Stimulated activated CD4-positive, alpha-beta T cell treated with anti-CD3 and anti-CD28 coated beads, TNF-alpha, amount 100 ng/mL, for 24 hours (primary cell): Measurements from ENCODE around the gene RER1.

Source experiments
- DNase-seq, 3 experiments: peaks; one replicate each; pipeline ENCODE4 v3.0.0-alpha.2; 2020; ENCODE audit warnings: low read depth in 3 of 3

The RER1 gene

GRCh38 chr1:2375923-2376260 is 15.7 kb upstream of the RER1 start:
- DNase-seq, result no peak

- no peak for DNase-seq
These were observed 15.3 kb upstream of the RER1 start for GRCh38 chr1:2376261-2376741.

GRCh38 chr1:2376931-2377672 is 14.5 kb upstream of the RER1 start:
- no peak for DNase-seq

GRCh38 chr1:2377751-2378440 is 13.7 kb upstream of the RER1 start:
- DNase-seq, result no peak

DNA sequence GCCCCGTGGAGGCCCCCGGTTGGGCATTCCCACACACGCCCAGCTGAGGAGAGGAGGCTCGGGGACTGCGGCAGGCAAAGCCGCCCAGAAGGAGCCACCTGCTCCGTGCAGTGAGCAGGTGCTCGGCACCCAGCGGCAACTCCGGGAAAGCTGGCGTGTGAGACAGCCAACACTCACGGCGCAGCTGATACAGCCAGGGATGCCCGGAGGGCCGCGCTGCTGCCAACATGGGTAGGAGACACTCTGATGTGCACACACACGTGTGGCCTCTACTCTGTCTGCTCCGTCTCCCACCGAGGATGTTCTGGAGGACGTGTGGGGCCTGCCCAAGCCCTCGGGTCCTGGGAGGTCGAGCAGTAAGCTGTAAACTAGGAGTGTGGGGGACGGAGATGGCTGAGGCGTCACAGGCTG is 13.2 kb upstream of the RER1 start:
- DNase-seq, result no peak

GRCh38 chr1:2378956-2379732 is 12.5 kb upstream of the RER1 start:
- no peak for DNase-seq

- no peak for DNase-seq
These were observed 11.8 kb upstream of the RER1 start for GRCh38 chr1:2379733-2380404.

DNA sequence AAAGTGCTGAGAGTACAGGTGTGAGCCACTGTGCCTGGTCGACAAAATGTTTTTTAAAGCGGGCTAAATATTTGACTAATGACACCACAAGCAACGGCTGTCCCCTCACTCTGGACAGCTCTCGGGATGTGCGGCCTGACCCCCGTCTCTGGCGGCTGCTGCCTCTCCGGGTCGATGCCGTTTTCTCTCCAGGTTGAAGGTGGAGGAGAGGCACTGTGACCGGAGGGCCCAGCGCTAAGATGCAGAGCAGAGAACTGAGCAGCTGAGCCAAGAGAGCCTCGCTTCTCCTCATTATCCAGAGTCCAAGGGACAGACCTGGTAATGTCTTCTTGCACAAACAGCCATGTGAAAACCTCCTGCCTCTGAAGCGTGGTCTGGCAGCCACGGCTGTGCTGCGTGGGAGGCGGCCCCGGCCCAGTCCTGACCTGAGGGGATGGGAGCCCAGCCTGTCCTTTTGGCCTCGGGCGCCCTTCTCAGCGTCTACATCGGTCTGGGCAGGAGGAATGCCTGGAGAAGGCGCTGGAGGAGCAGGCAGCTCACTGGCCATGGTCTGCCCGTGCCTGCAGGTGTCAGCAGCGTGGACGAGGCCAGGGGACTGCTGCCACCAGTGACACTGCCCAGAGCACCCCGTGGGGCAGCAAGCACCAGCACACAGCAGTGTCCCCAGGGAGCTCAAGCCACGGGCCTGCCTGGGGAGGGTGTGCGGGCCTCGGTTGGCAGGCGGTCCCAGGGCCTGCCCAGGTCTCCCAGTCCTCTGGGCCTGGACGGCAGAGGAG is 10.6 kb upstream of the RER1 start:
- DNase-seq, result no peak

- peak; percentile 51 to 73 (median 59) for DNase-seq
These were observed 9.7 kb upstream of the RER1 start for GRCh38 chr1:2381741-2382620.

GRCh38 chr1:2382621-2383361 is 8.8 kb upstream of the RER1 start:
- DNase-seq, result no peak

GRCh38 chr1:2383576-2383975 is 8.1 kb upstream of the RER1 start:
- no peak for DNase-seq

DNA sequence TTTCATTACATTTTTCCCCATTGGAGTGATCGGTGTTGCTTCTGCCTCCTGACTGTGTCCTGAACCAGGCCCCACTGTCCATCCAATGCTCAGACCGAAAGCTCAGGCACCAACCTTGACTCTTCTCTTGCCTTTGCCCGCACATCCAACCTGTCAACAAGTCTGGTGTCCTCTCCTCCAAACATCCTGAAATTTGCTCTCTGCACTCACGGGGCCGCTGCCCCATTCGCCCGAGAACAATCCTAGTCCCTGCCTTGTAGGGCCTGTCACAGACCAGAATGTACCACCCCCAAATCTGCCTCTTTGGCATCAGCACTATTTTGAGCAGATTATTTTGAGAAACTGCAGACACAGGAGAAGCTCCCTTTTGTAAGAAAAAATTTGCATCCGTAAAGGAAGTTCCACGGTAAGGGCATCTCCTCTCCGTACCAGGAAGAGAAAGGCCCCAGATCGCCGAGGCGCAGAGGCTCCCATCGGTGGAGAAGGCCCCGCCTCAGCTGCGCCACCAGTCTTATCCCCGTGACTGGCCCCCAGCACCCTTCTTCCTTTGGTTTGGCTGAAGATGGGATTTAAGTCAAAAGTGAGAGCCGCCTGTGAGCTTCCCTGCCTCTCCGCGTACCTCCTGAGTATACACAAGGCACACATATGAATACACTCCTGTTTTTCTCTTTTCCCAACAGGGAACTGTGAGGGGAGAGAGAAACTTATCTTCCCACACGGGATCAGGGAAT is 7.3 kb upstream of the RER1 start:
- DNase-seq, result no peak

DNA sequence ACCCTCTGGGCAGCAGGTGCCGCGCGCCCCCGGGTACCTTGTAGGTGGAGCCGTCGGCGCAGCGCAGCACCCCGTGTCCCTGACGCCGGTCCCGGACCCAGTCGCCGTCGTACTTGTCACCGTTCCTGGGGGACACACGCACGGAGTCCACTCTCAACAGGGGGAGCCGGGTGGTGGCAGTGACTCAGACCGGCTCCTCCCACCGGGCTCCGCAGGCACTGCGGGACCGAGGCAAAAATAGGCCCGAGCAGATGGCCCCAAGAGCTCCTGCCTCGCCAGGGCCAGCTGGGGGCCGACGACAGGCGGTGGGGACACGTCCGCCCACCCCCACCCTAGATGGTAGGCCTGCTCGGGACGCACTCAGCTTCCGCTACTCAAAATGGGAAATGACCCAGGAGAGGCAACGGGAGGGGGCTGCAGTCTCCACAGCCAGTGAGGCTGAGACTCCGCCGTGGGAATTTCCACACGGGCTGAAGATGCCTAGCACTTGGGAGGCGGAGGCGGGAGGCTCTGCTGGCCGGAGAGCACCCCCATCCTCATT is 6.6 kb upstream of the RER1 start:
- no peak for DNase-seq

GRCh38 chr1:2385606-2386280 is 5.9 kb upstream of the RER1 start:
- DNase-seq, result no peak

GRCh38 chr1:2386636-2387611 is 4.7 kb upstream of the RER1 start:
- DNase-seq, result no peak

GRCh38 chr1:2388004-2388913 is 3.4 kb upstream of the RER1 start:
- no peak for DNase-seq
